Mesodermal cell (in vitro differentiated cells): Measurements from ENCODE around the gene PACS2.
"Not testable (repeated sequence)": the region's sequence is repeated elsewhere in the genome, so short reads cannot be mapped to it uniquely, and the experiment has no call there.

Experiments used
- H3K27ac ChIP-seq: 2 replicates; pipeline ENCODE4 v1.7.0; 2013; ENCODE audit warnings: mild to moderate bottlenecking, low read depth, low read length, moderate library complexity; ENCODE audit not compliant: severe bottlenecking
- H3K36me3 ChIP-seq: 2 replicates; pipeline ENCODE4 v1.7.1; 2013; ENCODE audit warnings: mild to moderate bottlenecking, low read length, moderate library complexity; ENCODE audit not compliant: control insufficient read depth, insufficient read depth
- H3K4me1 ChIP-seq: one replicate; pipeline ENCODE4 v1.7.1; 2013; ENCODE audit warnings: mild to moderate bottlenecking, low read length; ENCODE audit not compliant: insufficient read depth, control insufficient read depth, poor library complexity, severe bottlenecking
- H3K4me3 ChIP-seq: 2 replicates; pipeline ENCODE4 v1.7.0; 2013; ENCODE audit warnings: low read length, control low read depth, mild to moderate bottlenecking; ENCODE audit not compliant: insufficient read depth, poor library complexity, severe bottlenecking; ENCODE audit errors: extremely low read depth
- H3K9me3 ChIP-seq: 2 replicates; pipeline ENCODE4 v1.7.1; 2013; ENCODE audit warnings: mild to moderate bottlenecking, low read length, moderate library complexity; ENCODE audit not compliant: control insufficient read depth
- WGBS, 2 experiments: methylation state at CpG; one replicate each; pipeline ENCODE4 v1.1.5; 2013; ENCODE audit warnings: missing lambda C conversion rate in 2 of 2; ENCODE audit not compliant: insufficient coverage in 2 of 2; 5-methylcytosine and 5-hydroxymethylcytosine counted together

The PACS2 gene

GRCh38 chr14:105290621-105291346, 23.8 kb upstream of the PACS2 start:
- Histone ChIP-seq H3K36me3 (peaks cover 4% of the 10 kb centered on the region), H3K4me1 (peaks cover 4% of the 10 kb centered on the region), H3K9me3 (no peaks in the 10 kb centered on the region), H3K4me3 (no peak overlapping the region), H3K27ac (no peak overlapping the region)
- 85 to 86% methylated on average over 11 to 12 of the region's 13 CpGs for WGBS, 2 experiments

- H3K4me3 ChIP-seq = no peak overlapping the region
- 94 to 96% methylated on average over 20 to 21 of the region's 26 CpGs for WGBS, 2 experiments
- H3K36me3 ChIP-seq = no peaks in the 10 kb centered on the region
- H3K9me3 ChIP-seq = no peaks in the 10 kb centered on the region
- peaks cover 4% of the 10 kb centered on the region for H3K4me1 ChIP-seq
- no peak overlapping the region for H3K27ac ChIP-seq
Measured at GRCh38 chr14:105292826-105293711, 21.5 kb upstream of the PACS2 start.

GRCh38 chr14:105294142-105294597, 20.4 kb upstream of the PACS2 start:
- Histone ChIP-seq H3K4me3 (no peak overlapping the region), H3K4me1 (peaks cover 4% of the 10 kb centered on the region), H3K36me3 (no peaks in the 10 kb centered on the region), H3K9me3 (no peaks in the 10 kb centered on the region), H3K27ac (peak overlapping the region; percentile 41)
- WGBS, 2 experiments = 94 to 95% methylated on average over 11 to 13 of the region's 15 CpGs

GRCh38 chr14:105297311-105297710, 17.2 kb upstream of the PACS2 start:
- not testable (repeated sequence) for H3K36me3 ChIP-seq, H3K9me3 ChIP-seq, H3K4me3 ChIP-seq, H3K4me1 ChIP-seq, H3K27ac ChIP-seq
- WGBS, 2 experiments = 96 to 98% methylated on average over 4 to 7 of the region's 11 CpGs

GRCh38 chr14:105299654-105300541, 14.7 kb upstream of the PACS2 start:
- H3K9me3 ChIP-seq = no peaks in the 10 kb centered on the region
- H3K4me1 ChIP-seq = no peaks in the 10 kb centered on the region
- peak overlapping the region; percentile 92 for H3K27ac ChIP-seq
- H3K4me3 ChIP-seq = peak overlapping the region; percentile 78
- 8 to 11% methylated on average over 48 to 50 of the region's 54 CpGs for WGBS, 2 experiments
- H3K36me3 ChIP-seq = no peaks in the 10 kb centered on the region

- no peaks in the 10 kb centered on the region for H3K9me3 ChIP-seq
- H3K36me3 ChIP-seq = no peaks in the 10 kb centered on the region
- peak within 1 kb of the TSS; percentile 92 for H3K27ac ChIP-seq
- H3K4me1 ChIP-seq = no peaks in the 10 kb centered on the region
- H3K4me3 ChIP-seq = peak within 1 kb of the TSS; percentile 78
- whole genome bisulfite sequencing, 2 experiments = 0% methylated on average over 56 to 72 of the region's 90 CpGs
Measured at GRCh38 chr14:105300542-105301102, 13.9 kb upstream of the PACS2 start, which contains the start of gene BRF1. BRF1 (minus strand) TSS chr14:105301001; CDS start chr14:105300629, 372 bp downstream.

- H3K9me3 ChIP-seq = no peaks in the 10 kb centered on the region
- WGBS, 2 experiments = 3% methylated on average over 51 to 57 of the region's 65 CpGs
- H3K4me3 ChIP-seq = peak overlapping the region; percentile 78
- no peaks in the 10 kb centered on the region for H3K36me3 ChIP-seq
- H3K4me1 ChIP-seq = no peaks in the 10 kb centered on the region
- peak overlapping the region; percentile 92 for H3K27ac ChIP-seq
Measured at GRCh38 chr14:105301103-105301914, 13.2 kb upstream of the PACS2 start.

- H3K36me3 ChIP-seq, H3K4me1 ChIP-seq, H3K9me3 ChIP-seq, H3K27ac ChIP-seq: not testable (repeated sequence)
- H3K4me3 ChIP-seq = peak overlapping the region; percentile 78
- 72% methylated on average over 5 to 9 of the region's 11 CpGs for WGBS, 2 experiments
Measured at GRCh38 chr14:105301915-105302249, 12.7 kb upstream of the PACS2 start.

GRCh38 chr14:105303949-105304348, 10.6 kb upstream of the PACS2 start:
- Histone ChIP-seq H3K36me3 (no peaks in the 10 kb centered on the region), H3K27ac (no peak overlapping the region), H3K4me3 (no peak overlapping the region), H3K4me1 (no peaks in the 10 kb centered on the region), H3K9me3 (no peaks in the 10 kb centered on the region)
- 78 to 82% methylated on average over 6 of the region's 6 CpGs for WGBS, 2 experiments
